WERI-Rb-1 (cell line): ENCODE measurements around the gene GRPEL2.
A peak's percentile ranks its signal among the peaks of the same experiment; 100 is the strongest.

ENCODE experiments used
- DNase-seq: peaks from one replicate; pipeline ENCODE4 v3.0.0-alpha.2; 2020
- H3K27ac ChIP-seq: fragments of 250-450 bp; sonication (Bioruptor Pico); 2 replicates; pipeline ENCODE4 v1.5.1; 2020; ENCODE audit warnings: mild to moderate bottlenecking, moderate library complexity
- H3K27me3 ChIP-seq: fragments of 250-450 bp; sonication (Bioruptor Pico); 2 replicates; pipeline ENCODE4 v1.5.1; 2021; ENCODE audit warnings: mild to moderate bottlenecking, low read depth, moderate library complexity; ENCODE audit not compliant: insufficient read depth, severe bottlenecking
- H3K36me3 ChIP-seq: fragments of 250-450 bp; sonication (Bioruptor Pico); 2 replicates; pipeline ENCODE4 v1.5.1; 2020; ENCODE audit warnings: mild to moderate bottlenecking, moderate library complexity
- H3K4me3 ChIP-seq: 2 replicates; pipeline ENCODE4 v1.5.1; 2011; ENCODE audit warnings: low read depth, mild to moderate bottlenecking, control low read depth, low read length
- H3K9me3 ChIP-seq: fragments of 250-450 bp; sonication (Bioruptor Pico); 2 replicates; pipeline ENCODE4 v1.5.1; 2021; ENCODE audit warnings: mild to moderate bottlenecking, moderate library complexity; ENCODE audit not compliant: severe bottlenecking
- CTCF ChIP-seq: IDR thresholded peaks from 2 replicates; pipeline ENCODE4 v1.5.1; 2011; ENCODE audit warnings: low read depth, mild to moderate bottlenecking, control low read depth, inconsistent platforms, low read length

Gene GRPEL2

GRCh38 chr5:149304195-149305078, 40.9 kb upstream of the GRPEL2 start:
- Histone ChIP-seq H3K36me3 (no peaks in the 10 kb centered on the region), H3K27me3 (no peaks in the 10 kb centered on the region), H3K4me3 (no peak overlapping the region), H3K27ac (no peak overlapping the region), H3K9me3 (no peaks in the 10 kb centered on the region)
- DNase-seq = no peak
- TF ChIP-seq CTCF = no peak

- no peak for TF ChIP-seq CTCF
- no peak overlapping the region for H3K27ac ChIP-seq
- H3K4me3 ChIP-seq = no peak overlapping the region
- no peaks in the 10 kb centered on the region for H3K36me3 ChIP-seq
- DNase-seq = no peak
- peaks cover 18% of the 10 kb centered on the region for H3K27me3 ChIP-seq
- H3K9me3 ChIP-seq = no peaks in the 10 kb centered on the region
Observed at GRCh38 chr5:149309354-149309753, 35.9 kb upstream of the GRPEL2 start.

- H3K36me3 ChIP-seq = no peaks in the 10 kb centered on the region
- DNase-seq = no peak
- H3K27ac ChIP-seq = no peak overlapping the region
- no peak for TF ChIP-seq CTCF
- H3K4me3 ChIP-seq = no peak overlapping the region
- H3K9me3 ChIP-seq = no peaks in the 10 kb centered on the region
- peaks cover 18% of the 10 kb centered on the region for H3K27me3 ChIP-seq
Observed at GRCh38 chr5:149310488-149310887, 34.8 kb upstream of the GRPEL2 start.

GRCh38 chr5:149310947-149311658, 34.2 kb upstream of the GRPEL2 start:
- Histone ChIP-seq H3K27ac (peak overlapping the region; percentile 56), H3K27me3 (peaks cover 18% of the 10 kb centered on the region), H3K9me3 (no peaks in the 10 kb centered on the region), H3K36me3 (no peaks in the 10 kb centered on the region), H3K4me3 (no peak overlapping the region)
- peak; percentile 87 for DNase-seq
- no peak for TF ChIP-seq CTCF

GRCh38 chr5:149313151-149313841, 32.0 kb upstream of the GRPEL2 start:
- DNase-seq = no peak
- peaks cover 18% of the 10 kb centered on the region for H3K27me3 ChIP-seq
- H3K9me3 ChIP-seq = no peaks in the 10 kb centered on the region
- no peaks in the 10 kb centered on the region for H3K36me3 ChIP-seq
- H3K27ac ChIP-seq = no peak overlapping the region
- no peak for TF ChIP-seq CTCF
- H3K4me3 ChIP-seq = no peak overlapping the region
